HG02588 (cell line): ENCODE results near the gene H2AZ1.
"Not testable (repeated sequence)": the region's sequence is repeated elsewhere in the genome, so short reads cannot be mapped to it uniquely, and the experiment has no call there.

ENCODE experiments used
- ATAC-seq: cut with Tn5 transposase; IDR thresholded peaks from one replicate; pipeline ENCODE4 v1.9.1; 2021; ENCODE audit warnings: mild to moderate bottlenecking, moderate library complexity; ENCODE audit not compliant: unreplicated experiment

The H2AZ1 gene

DNA sequence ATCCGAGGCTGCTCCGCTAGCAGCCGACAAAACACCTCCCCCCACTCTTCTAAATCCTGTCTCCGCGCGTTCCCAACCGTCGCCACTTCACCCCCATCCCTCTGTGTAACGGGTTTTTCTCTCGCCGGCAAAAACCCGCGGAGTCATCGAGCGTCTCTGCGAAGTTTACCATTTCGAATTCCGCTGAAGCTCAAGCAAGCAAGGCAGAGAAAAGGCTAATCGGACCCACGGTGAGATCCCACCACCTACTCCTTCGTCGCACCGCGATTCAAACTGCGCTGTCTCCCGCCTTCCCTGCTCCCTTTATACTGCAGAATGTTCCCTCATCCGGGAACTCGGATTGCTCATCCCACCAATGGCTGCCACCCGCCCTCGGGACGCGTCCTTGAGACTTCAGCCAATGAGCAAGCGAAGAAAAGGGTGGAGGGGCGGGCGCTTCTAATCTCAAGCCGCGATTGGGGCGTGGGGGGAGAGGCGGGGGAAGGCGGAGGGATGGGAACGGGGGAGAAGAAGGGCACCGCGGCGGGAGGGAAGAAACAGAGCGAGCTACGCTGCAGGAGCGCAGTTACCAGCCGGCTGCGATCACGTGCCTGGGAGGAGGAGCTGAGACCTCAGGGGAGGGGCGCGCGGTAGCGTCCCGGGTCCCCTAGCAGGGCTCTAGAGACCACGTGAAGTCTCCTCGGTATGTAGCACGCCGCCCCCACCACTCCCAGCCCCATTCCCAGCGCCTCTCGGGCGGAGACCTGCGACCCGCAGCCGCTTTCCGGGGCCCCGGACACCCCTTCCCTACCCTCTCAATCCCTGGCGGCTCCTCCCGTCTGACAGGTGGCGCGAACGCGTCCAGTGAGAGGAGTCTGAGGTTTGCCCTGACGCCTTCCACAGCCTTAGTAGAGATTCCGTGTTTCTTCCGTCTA lies at the start of gene H2AZ1:
H2AZ1 (minus strand) TSS at position 277 of the 914 bp plus-strand sequence; CDS start at position 172, 105 bp downstream.
- peak; percentile 59 for ATAC-seq

GRCh38 chr4:99998062-99998867 lies 48.2 kb upstream of the H2AZ1 start:
- ATAC-seq, result peak; percentile 57

- no peak for ATAC-seq
These were observed 41.7 kb upstream of the H2AZ1 start for GRCh38 chr4:99991741-99992140.

DNA sequence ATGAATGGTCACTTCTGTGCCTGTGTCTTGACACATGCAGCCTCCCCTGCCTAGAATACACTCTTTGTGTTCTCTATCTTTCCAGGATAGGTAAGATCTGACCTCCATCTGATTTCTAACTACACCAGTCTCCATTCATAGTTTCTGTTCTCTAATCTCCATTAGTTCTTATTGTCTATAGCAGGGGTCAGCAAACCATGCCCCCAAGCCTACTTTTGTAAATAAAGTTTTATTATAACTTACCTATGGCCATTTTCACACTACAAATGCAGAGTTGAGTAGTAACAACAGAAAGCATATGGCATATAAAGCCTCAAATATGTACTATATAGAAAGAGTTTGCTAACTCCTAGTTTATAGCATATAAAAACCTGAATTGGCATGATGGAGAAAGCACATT lies 37.6 kb upstream of the H2AZ1 start:
- no peak for ATAC-seq

GRCh38 chr4:99986792-99987191 lies 36.7 kb upstream of the H2AZ1 start:
- ATAC-seq, result peak; percentile 51

DNA sequence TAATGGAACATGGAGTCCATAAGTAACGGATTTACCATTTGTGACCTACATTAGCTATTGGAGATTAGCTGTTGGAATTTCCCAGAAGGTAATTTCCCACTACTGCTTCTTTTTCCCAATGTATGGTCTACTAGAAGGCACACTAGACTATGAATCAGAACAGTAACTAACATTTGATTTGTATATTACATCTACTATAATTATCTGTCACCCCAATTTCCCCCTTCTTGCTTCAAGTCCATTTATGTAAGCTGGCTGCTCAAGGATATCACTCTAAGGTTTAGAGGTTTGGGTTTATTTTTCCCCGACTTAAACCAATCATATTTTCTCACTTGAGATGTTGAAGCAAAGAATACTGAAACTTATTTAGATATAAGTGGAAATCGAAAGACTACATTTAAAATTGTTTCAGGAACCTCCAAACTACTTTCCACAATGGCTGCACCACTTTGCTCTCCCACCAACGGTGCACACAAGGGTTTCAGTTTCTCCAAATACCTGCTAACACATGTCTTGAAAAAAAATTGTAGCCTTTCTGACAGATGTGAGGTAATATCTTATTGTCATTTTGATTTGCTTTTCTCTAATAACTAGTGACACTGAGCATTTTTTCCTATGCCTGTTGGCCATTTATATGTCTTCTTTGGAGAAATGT lies 33.3 kb upstream of the H2AZ1 start:
- ATAC-seq, result peak; percentile 50

- ATAC-seq, result no peak
These were observed 29.8 kb upstream of the H2AZ1 start for GRCh38 chr4:99979872-99980271.

GRCh38 chr4:99971453-99972111 lies 21.5 kb upstream of the H2AZ1 start:
- ATAC-seq, result no peak

GRCh38 chr4:99968330-99968729 lies 18.3 kb upstream of the H2AZ1 start:
- ATAC-seq, result no peak

DNA sequence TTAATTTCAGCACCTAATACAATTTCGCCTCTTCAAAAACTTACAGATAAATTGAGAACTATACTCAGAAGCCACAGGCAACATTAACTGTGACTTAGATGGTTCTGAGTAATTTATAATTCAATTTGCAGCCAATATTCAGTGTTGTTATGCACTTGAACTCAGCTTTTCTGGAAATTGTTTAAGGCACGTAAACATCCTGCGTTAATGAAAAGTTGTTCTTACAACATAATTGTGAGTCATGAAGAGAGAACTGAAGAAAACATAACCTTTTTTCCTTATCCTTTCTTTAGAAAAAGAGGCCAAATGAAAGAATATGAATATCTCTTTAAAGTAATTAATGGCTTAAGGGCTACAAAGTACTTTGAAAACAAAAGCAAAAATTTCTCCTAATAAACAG lies 16.6 kb upstream of the H2AZ1 start:
- ATAC-seq, result no peak

DNA sequence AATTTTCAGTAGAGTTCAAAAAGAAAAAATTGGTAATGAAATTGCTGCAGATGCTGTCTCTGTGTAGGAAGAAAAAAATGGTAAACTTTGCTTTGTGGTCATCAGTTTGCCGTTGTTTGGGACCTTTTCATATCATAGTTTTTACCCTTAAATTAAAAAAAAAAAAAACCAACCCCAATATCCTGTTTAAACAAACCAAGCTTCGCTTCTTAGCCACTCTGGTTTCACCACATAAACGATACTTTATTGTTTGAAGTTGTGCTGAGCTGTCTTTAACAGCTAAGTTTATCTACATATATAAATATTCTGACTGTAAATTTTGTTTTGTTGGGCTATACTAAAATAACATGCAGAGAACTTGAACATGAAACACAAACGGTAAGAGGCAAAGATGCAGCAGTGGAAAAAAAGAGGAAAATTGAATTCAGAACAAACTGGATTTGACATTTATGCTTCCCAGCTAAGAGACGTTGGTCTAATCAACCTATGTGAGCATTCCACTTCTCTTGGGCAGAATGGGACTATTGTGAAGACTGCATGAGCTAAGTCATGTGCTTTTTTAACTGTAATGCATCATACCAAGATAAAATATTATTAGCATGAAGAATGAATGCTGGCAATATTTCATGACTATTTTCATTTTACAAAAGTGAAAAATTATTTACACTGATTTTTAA lies 15.7 kb upstream of the H2AZ1 start:
- no peak for ATAC-seq

GRCh38 chr4:99965173-99965572 lies 15.1 kb upstream of the H2AZ1 start:
- ATAC-seq, result no peak

DNA sequence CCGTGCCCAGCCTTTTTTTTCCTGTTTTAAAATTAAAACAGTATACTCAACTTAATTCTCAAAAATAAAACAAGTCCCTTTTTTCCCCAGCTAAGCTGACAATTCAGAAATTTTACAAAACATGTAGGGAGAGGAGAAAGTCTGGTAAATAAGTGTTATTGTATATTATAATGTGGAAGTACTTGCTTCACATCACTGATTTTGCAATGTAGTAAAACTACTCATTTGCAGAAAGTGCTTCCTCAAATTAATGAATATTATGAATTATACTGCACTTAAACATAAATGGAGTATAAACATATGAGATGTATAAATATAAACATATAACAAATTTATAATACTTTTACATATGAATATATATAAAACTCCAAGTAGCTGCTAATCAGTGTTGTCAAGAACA lies 11.6 kb upstream of the H2AZ1 start:
- ATAC-seq, result no peak

DNA sequence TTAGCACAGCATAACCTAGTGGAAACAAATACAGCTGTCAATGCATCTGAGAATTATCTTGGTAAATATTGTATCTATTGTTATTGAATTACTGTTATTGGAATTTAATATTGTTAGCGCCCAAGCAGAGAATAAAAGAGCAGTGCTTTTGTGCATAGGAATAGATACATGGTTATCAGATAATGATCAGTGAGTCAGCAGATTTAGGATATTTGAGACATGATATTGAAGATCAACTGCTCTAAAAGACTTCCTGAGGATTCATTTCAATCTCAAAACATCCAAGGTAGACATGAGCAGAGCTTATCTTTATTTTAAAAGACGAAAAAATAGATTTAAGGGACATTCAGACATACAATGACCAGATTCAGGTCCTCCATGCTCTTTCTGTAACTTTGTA lies 10.6 kb upstream of the H2AZ1 start:
- ATAC-seq, result no peak

- not testable (repeated sequence) for ATAC-seq
These were observed 8.1 kb upstream of the H2AZ1 start for GRCh38 chr4:99958207-99958606.

GRCh38 chr4:99950913-99951254 lies 809 bp upstream of the H2AZ1 start:
- ATAC-seq, result no peak

DNA sequence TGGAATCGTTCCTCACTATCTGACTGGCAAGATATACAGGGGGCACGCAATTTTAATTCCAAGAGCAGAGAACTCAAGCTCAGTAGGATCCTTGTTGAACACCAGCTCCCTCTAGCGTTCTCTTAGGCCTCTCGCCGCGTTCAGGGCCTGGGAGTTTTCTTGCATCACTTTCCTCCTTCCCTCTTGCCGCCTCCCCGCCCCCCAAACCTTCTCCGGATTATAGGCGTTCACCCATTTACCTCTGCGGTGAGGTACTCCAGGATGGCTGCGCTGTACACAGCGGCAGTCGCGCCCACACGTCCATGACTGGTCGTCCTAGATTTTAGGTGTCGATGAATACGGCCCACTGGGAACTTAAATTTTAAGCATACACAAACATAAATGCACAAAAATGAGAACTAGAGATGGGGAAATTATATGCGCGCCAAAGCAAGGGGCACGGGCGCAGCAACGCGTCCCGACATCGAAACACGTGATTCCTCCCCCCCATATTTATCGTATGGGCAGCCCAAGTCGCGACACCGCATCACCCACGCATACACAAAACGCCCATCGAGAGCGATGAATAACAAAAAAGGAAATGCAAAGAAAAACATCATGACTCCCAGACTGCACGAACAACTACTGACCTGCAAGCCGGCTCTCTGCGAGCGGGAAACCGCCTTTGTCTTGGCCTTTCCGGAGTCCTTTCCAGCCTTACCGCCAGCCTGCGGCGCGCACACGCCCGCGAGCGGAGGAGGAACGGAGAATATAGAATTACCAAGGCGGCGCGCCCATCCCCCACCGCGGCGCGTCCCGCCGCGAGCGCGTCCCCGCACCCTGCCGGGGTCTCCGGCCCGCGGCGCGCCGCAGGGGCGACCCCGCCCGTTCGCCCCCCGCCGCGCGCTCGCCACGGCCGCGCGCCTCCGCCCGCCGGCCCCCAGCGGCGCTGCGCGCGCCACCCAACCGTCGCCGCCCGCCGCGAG lies 759 bp downstream of the H2AZ1 start:
- peak; percentile 17 for ATAC-seq

GRCh38 chr4:99947608-99948007 lies 2.5 kb downstream of the H2AZ1 start:
- no peak for ATAC-seq

GRCh38 chr4:99947190-99947578 lies 2.9 kb downstream of the H2AZ1 start:
- no peak for ATAC-seq
